Naive B cell (primary cell): ENCODE measurements around the gene LAT. TPM values are rescaled to one million over a fixed set of nuclear protein-coding genes. Genes with fewer than 3 reads are reported as not detected.

Experiments
- ATAC-seq, 2 donors: fragments of 150-1000 bp; cut with Tn5 transposase; 2 replicates each; pipeline ENCODE4 v1.10.0; 2021; ENCODE audit warnings: low read depth in 2 of 2, mild to moderate bottlenecking in 2 of 2, moderate library complexity in 2 of 2
- DNase-seq: peaks from one replicate; pipeline ENCODE4 v3.0.0; 2022
- H3K27ac Mint-ChIP-seq, 6 donors: one replicate each; pipeline ENCODE4 v1.8.0; 2020 to 2022; ENCODE audit warnings: mild to moderate bottlenecking in 6 of 6, mixed read lengths in 6 of 6, moderate library complexity in 5 of 6, inconsistent platforms in 2 of 6
- H3K27me3 Mint-ChIP-seq, 3 donors: one replicate each; pipeline ENCODE4 v1.8.0; 2021 to 2022; ENCODE audit warnings: mixed read lengths in 3 of 3, mild to moderate bottlenecking in 1 of 3
- H3K36me3 Mint-ChIP-seq, 2 donors: one replicate each; pipeline ENCODE4 v1.8.0; 2020 to 2022; ENCODE audit warnings: mixed read lengths in 2 of 2, inconsistent platforms in 1 of 2, mild to moderate bottlenecking in 1 of 2
- H3K4me1 Mint-ChIP-seq, 3 donors: one replicate each; pipeline ENCODE4 v1.8.0; 2020 to 2022; ENCODE audit warnings: mixed read lengths in 3 of 3, inconsistent platforms in 1 of 3, mild to moderate bottlenecking in 1 of 3, moderate library complexity in 1 of 3
- H3K4me3 Mint-ChIP-seq, 8 donors: one replicate each; pipeline ENCODE4 v1.8.0; 2020 to 2022; ENCODE audit warnings: mild to moderate bottlenecking in 8 of 8, mixed read lengths in 8 of 8, moderate library complexity in 8 of 8, inconsistent platforms in 2 of 8
- H3K9me3 Mint-ChIP-seq, 7 donors: one replicate each; pipeline ENCODE4 v1.8.0; 2020 to 2022; ENCODE audit warnings: mixed read lengths in 7 of 7, mild to moderate bottlenecking in 5 of 7, inconsistent platforms in 2 of 7, moderate library complexity in 1 of 7
- polyA plus RNA-seq, 6 donors: library from polyadenylated mRNA; unstranded; fragments of 300-500 nt; fragmentation: Illumina TruSeq; gene quantifications; one replicate each; pipeline ENCODE4 v1.2.3, GENCODE V29; 2021; ENCODE audit warnings: low read depth in 6 of 6

LAT gene
- polyA plus RNA-seq, 6 donors from 2014 or later: 0.29 to 3.7 (median 1.6) TPM

GRCh38 chr16:28982418-28982817 lies 2.4 kb upstream of the LAT start:
- Mint-ChIP-seq H3K4me3 (no peak overlapping the region), H3K4me1 (peaks cover 29 to 42% (median 41%) of the 10 kb centered on the region in 3 donors), H3K27ac (no peak overlapping the region), H3K9me3 (peaks cover 4 to 7% (median 5%) of the 10 kb centered on the region in 7 donors), H3K36me3 (peaks cover 17 to 42% of the 10 kb centered on the region in 2 donors), H3K27me3 (peaks cover 4 to 12% (median 7%) of the 10 kb centered on the region in 3 donors)
- DNase-seq: no peak
- ATAC-seq: no peak

GRCh38 chr16:28982949-28983348 lies 1.9 kb upstream of the LAT start:
- Mint-ChIP-seq H3K27me3 (peaks cover 4 to 12% (median 7%) of the 10 kb centered on the region in 3 donors), H3K27ac (no peak overlapping the region), H3K4me3 (no peak overlapping the region), H3K9me3 (peaks cover 5 to 9% (median 8%) of the 10 kb centered on the region in 7 donors), H3K4me1 (peaks cover 24 to 37% (median 36%) of the 10 kb centered on the region in 3 donors), H3K36me3 (peaks cover 20 to 48% of the 10 kb centered on the region in 2 donors)
- DNase-seq (no peak), ATAC-seq (no peak)

GRCh38 chr16:28983644-28984043 lies 1.2 kb upstream of the LAT start:
- ATAC-seq (no peak), DNase-seq (no peak)
- H3K27me3 Mint-ChIP-seq: peaks cover 4 to 12% (median 7%) of the 10 kb centered on the region in 3 donors
- H3K9me3 Mint-ChIP-seq: peaks cover 5 to 9% (median 8%) of the 10 kb centered on the region in 7 donors
- peaks cover 16 to 42% of the 10 kb centered on the region in 2 donors for H3K36me3 Mint-ChIP-seq
- H3K27ac Mint-ChIP-seq: peak overlapping the region in 1 of 6 donors; percentile 63
- peaks cover 17 to 30% (median 29%) of the 10 kb centered on the region in 3 donors for H3K4me1 Mint-ChIP-seq
- H3K4me3 Mint-ChIP-seq: peak overlapping the region in 4 of 8 donors; percentile 1 to 53 (median 23)

- no peak for ATAC-seq
Measured at GRCh38 chr16:28984091-28984490, 761 bp upstream of the LAT start.

GRCh38 chr16:28985211-28986041 lies 574 bp downstream of the LAT start:
- Mint-ChIP-seq H3K27ac (peak overlapping the region in 1 of 6 donors; percentile 56), H3K9me3 (peaks cover 5 to 9% (median 8%) of the 10 kb centered on the region in 7 donors), H3K4me3 (peak overlapping the region in 7 of 8 donors; percentile 20 to 81 (median 73)), H3K4me1 (peaks cover 17 to 30% (median 28%) of the 10 kb centered on the region in 3 donors), H3K27me3 (peaks cover 4 to 12% (median 7%) of the 10 kb centered on the region in 3 donors), H3K36me3 (peaks cover 15 to 40% of the 10 kb centered on the region in 2 donors)
- DNase-seq: no peak
- peak; percentile 10 to 15 for ATAC-seq

More at GRCh38 chr16:28984091-28984490, 761 bp upstream of the LAT start:
- H3K9me3 Mint-ChIP-seq: peaks cover 5 to 9% (median 8%) of the 10 kb centered on the region in 7 donors
- H3K27me3 Mint-ChIP-seq: peaks cover 4 to 12% (median 7%) of the 10 kb centered on the region in 3 donors
- H3K4me1 Mint-ChIP-seq: peaks cover 17 to 30% (median 28%) of the 10 kb centered on the region in 3 donors
- peak overlapping the region in 4 of 8 donors; percentile 1 to 71 (median 38) for H3K4me3 Mint-ChIP-seq
- DNase-seq: no peak
- no peak overlapping the region for H3K27ac Mint-ChIP-seq
- H3K36me3 Mint-ChIP-seq: peaks cover 15 to 40% of the 10 kb centered on the region in 2 donors

GRCh38 chr16:28986046-28986445 lies 1.2 kb downstream of the LAT start:
- H3K27ac Mint-ChIP-seq: no peak overlapping the region
- peaks cover 5 to 9% (median 8%) of the 10 kb centered on the region in 7 donors for H3K9me3 Mint-ChIP-seq
- peaks cover 15 to 40% of the 10 kb centered on the region in 2 donors for H3K36me3 Mint-ChIP-seq

GRCh38 chr16:28986492-28986891 lies 1.6 kb downstream of the LAT start:
- Mint-ChIP-seq H3K4me3 (no peak overlapping the region), H3K4me1 (peaks cover 17 to 30% (median 28%) of the 10 kb centered on the region in 3 donors), H3K27ac (no peak overlapping the region), H3K9me3 (peaks cover 5 to 9% (median 8%) of the 10 kb centered on the region in 7 donors), H3K27me3 (peaks cover 4 to 12% (median 7%) of the 10 kb centered on the region in 3 donors), H3K36me3 (peaks cover 15 to 38% of the 10 kb centered on the region in 2 donors)
- DNase-seq (no peak), ATAC-seq (no peak)

More at GRCh38 chr16:28986046-28986445, 1.2 kb downstream of the LAT start:
- ATAC-seq (no peak), DNase-seq (no peak)
- peaks cover 17 to 30% (median 28%) of the 10 kb centered on the region in 3 donors for H3K4me1 Mint-ChIP-seq
- H3K27me3 Mint-ChIP-seq: peaks cover 4 to 12% (median 7%) of the 10 kb centered on the region in 3 donors
- H3K4me3 Mint-ChIP-seq: peak overlapping the region in 4 of 8 donors; percentile 22 to 79 (median 74)

GRCh38 chr16:28987170-28987853 lies 2.5 kb downstream of the LAT start:
- Mint-ChIP-seq H3K4me1 (peaks cover 17 to 30% (median 28%) of the 10 kb centered on the region in 3 donors), H3K9me3 (peaks cover 4 to 9% (median 7%) of the 10 kb centered on the region in 7 donors), H3K27ac (peak overlapping the region in 2 of 6 donors; percentile 2 to 65), H3K4me3 (peak overlapping the region in 4 of 8 donors; percentile 6 to 68 (median 44)), H3K27me3 (peaks cover 4 to 12% (median 7%) of the 10 kb centered on the region in 3 donors), H3K36me3 (peaks cover 15 to 30% of the 10 kb centered on the region in 2 donors)
- no peak for DNase-seq
- ATAC-seq: no peak

GRCh38 chr16:28989363-28989762 lies 4.5 kb downstream of the LAT start:
- Mint-ChIP-seq H3K27ac (peak overlapping the region in 2 of 6 donors; percentile 47 to 60), H3K4me1 (peaks cover 8 to 16% (median 15%) of the 10 kb centered on the region in 3 donors), H3K36me3 (peaks cover 8 to 13% of the 10 kb centered on the region in 2 donors), H3K4me3 (no peak overlapping the region), H3K9me3 (peaks cover 4 to 9% (median 7%) of the 10 kb centered on the region in 7 donors), H3K27me3 (peaks cover 0 to 6% (median 4%) of the 10 kb centered on the region in 3 donors)
- ATAC-seq (no peak), DNase-seq (no peak)

- peaks cover 8 to 12% of the 10 kb centered on the region in 2 donors for H3K36me3 Mint-ChIP-seq
- H3K9me3 Mint-ChIP-seq: peaks cover 4 to 9% (median 7%) of the 10 kb centered on the region in 7 donors
- H3K27ac Mint-ChIP-seq: peak overlapping the region in 2 of 6 donors; percentile 21 to 73
- H3K4me3 Mint-ChIP-seq: no peak overlapping the region
- H3K4me1 Mint-ChIP-seq: peaks cover 4 to 8% (median 7%) of the 10 kb centered on the region in 3 donors
- H3K27me3 Mint-ChIP-seq: peaks cover 0 to 4% (median 3%) of the 10 kb centered on the region in 3 donors
- no peak for ATAC-seq
- no peak for DNase-seq
Measured at GRCh38 chr16:28990375-28991040, 5.7 kb downstream of the LAT start.

GRCh38 chr16:28991687-28992086 lies 6.8 kb downstream of the LAT start:
- Mint-ChIP-seq H3K4me3 (no peak overlapping the region), H3K27ac (no peak overlapping the region), H3K27me3 (peaks cover 0 to 4% (median 0%) of the 10 kb centered on the region in 3 donors), H3K36me3 (peaks cover 8 to 12% of the 10 kb centered on the region in 2 donors), H3K9me3 (peaks cover 4 to 9% (median 7%) of the 10 kb centered on the region in 7 donors), H3K4me1 (peaks cover 0 to 4% (median 3%) of the 10 kb centered on the region in 3 donors)
- no peak for ATAC-seq
- DNase-seq: no peak

GRCh38 chr16:28992496-28992895 lies 7.6 kb downstream of the LAT start:
- ATAC-seq (no peak), DNase-seq (no peak)
- Mint-ChIP-seq H3K4me3 (no peak overlapping the region), H3K4me1 (no peaks in the 10 kb centered on the region), H3K9me3 (peaks cover 0 to 2% (median 1%) of the 10 kb centered on the region in 7 donors), H3K27me3 (peaks cover 0 to 3% (median 0%) of the 10 kb centered on the region in 3 donors), H3K36me3 (peaks cover 2 to 4% of the 10 kb centered on the region in 2 donors), H3K27ac (no peak overlapping the region)
